GM20000 (cell line): ENCODE data around the gene ZNF710.

Experiments
- DNase-seq: peaks from one replicate; pipeline ENCODE4 v3.0.0; 2012; ENCODE audit warnings: low spot score
- CTCF ChIP-seq: IDR thresholded peaks from 2 replicates; pipeline ENCODE4 v1.5.1; 2012; ENCODE audit warnings: mild to moderate bottlenecking, control low read depth; ENCODE audit errors: extremely low read depth, missing control alignments

The ZNF710 gene

DNA sequence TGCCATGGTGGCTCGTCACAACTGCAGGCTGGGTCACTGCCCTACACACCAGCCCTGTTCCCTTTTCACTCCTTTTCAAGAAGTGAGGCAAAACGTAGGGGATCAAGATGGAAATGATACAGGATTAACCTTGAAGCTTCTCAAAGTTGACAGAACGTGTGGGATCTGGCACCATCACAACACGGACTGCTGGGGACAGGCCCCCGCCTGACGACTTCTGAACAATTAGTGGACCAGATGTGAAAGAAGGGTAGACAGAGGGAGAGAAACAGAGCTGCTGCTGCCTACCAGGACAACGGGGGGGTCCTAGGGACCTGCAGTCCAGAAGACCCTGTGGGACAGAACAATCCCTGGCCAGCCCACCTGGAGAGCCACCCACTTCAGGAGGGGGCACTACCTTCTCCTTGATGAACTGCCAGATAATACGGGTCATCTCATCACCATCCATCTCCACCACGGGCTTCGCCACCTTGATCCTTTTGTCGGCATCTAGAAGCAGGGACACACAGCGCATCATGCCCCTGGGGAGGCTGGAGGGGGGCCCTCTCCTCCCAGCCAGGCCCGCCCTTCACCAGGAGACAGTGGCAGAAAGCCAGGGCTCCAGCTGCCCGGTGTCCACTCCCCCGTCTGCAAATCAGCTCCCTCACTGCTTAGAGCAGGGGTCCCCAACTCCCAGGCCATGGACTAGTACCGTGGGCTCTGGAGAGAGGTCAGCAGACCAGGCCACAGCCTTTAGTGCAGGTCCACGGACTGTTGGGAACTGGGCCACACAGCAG lies 90.2 kb downstream of the ZNF710 start:
- TF ChIP-seq CTCF = no peak

DNA sequence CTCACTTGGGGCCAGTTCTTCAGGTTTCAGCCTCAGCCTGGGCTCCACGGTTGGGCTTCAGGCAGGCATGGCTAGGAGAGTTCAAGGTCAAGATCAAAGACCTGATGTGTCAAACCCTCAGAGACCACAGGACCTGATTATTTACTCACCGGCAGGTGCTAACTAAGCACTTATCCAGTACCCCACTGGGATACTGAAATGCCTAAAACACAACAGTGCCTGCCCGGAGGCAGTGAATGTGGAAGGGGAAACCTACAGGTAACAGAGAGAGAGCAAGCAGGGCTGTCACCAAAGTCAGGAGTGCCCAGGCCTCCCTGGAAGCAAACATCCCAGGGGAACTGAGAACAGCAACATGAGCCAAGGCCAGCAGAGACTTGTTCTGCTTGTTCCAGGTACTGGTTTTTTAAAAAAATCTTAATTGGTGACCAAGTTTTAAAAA lies 94.4 kb downstream of the ZNF710 start:
- peak; percentile 41 for DNase-seq
- TF ChIP-seq CTCF = no peak

More for the DNA sequence above, 90.2 kb downstream of the ZNF710 start:
- no peak for DNase-seq

DNA sequence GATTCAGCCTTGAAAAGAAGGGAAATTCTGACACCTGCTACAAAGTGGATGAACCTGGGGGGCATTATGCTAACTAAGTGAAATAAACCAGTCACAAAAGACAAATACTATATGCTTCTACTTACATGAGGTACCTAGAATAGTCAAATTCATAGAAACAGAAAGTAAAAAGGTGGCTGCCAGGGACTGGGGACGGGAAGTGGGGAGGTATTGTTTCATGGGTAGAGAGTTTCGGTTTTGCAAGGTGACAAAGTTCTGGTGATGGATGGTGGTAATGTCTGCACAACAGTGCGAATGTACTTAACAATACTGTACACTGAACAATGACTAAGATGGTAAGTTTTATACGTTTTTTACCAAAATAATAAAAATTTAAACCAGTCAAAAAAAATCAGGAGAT lies 96.4 kb downstream of the ZNF710 start:
- TF ChIP-seq CTCF = no peak
- DNase-seq = peak; percentile 71

- peak; percentile 62 for DNase-seq
- no peak for TF ChIP-seq CTCF
Measured at GRCh38 chr15:90099072-90099867, 98.1 kb downstream of the ZNF710 start.

GRCh38 chr15:90099868-90100831 lies 99.0 kb downstream of the ZNF710 start:
- peak; percentile 32 for DNase-seq

More at GRCh38 chr15:90099868-90100831, 99.0 kb downstream of the ZNF710 start:
- TF ChIP-seq CTCF = no peak
